Left ventricle myocardium inferior (tissue), 1 donor: ENCODE measurements around the gene ZNF804A. TPM values are rescaled to one million over a fixed set of nuclear protein-coding genes. Genes with fewer than 3 reads are reported as not detected.

Experiments used
- DNase-seq: peaks from one replicate; pipeline ENCODE4 v3.0.0-alpha.2; 2020
- H3K27ac ChIP-seq: fragments of 200-600 bp; replicated peaks from 2 replicates; pipeline ENCODE4 v1.8.0; 2021
- H3K27me3 ChIP-seq: fragments of 200-600 bp; 2 replicates; pipeline ENCODE4 v1.8.0; 2021; ENCODE audit warnings: low read depth
- H3K36me3 ChIP-seq: fragments of 200-600 bp; 2 replicates; pipeline ENCODE4 v1.8.0; 2021
- H3K4me1 ChIP-seq: fragments of 200-600 bp; 2 replicates; pipeline ENCODE4 v1.8.0; 2021
- H3K4me3 ChIP-seq: fragments of 200-600 bp; 2 replicates; pipeline ENCODE4 v1.8.0; 2021; ENCODE audit warnings: mild to moderate bottlenecking, moderate library complexity
- H3K9me3 ChIP-seq: fragments of 200-600 bp; replicated peaks from 2 replicates; pipeline ENCODE4 v1.8.0; 2021
- CTCF ChIP-seq: fragments of 200-600 bp; IDR thresholded peaks from 2 replicates; pipeline ENCODE4 v1.8.0; 2021; ENCODE audit warnings: antibody characterized with exemption, mild to moderate bottlenecking, borderline replicate concordance
- intact Hi-C: fragments of 100-400 bp; cut with micrococcal nuclease; formaldehyde crosslinking; loops from one replicate; pipeline ENCODE4 v1.11.0; 2022
- total RNA-seq: library from RNA; stranded (reverse); fragmentation: NEBNext Ultra II Directional; extraction: Animal tissue kit (Norgen Biotek cat#: 25700); gene quantifications from one replicate; pipeline ENCODE4 v1.2.1, GENCODE V29; 2021
- donor health status: DM: no; HTN: yes; CAD: no; lungs with severe emphysema.

The ZNF804A gene
- total RNA-seq, 1 donor from 2014 or later, result not detected

- no peaks in the 10 kb centered on the region for H3K27me3 ChIP-seq
- no peak overlapping the region for H3K27ac ChIP-seq
- H3K9me3 ChIP-seq, result no peaks in the 10 kb centered on the region
- TF ChIP-seq CTCF, result no peak
- intact Hi-C loops, result no loop called here
- no peaks in the 10 kb centered on the region for H3K4me1 ChIP-seq
- no peak for DNase-seq
- no peak overlapping the region for H3K4me3 ChIP-seq
- no peaks in the 10 kb centered on the region for H3K36me3 ChIP-seq
Observed at GRCh38 chr2:184835398-184835715, 237.0 kb downstream of the ZNF804A start.

- Histone ChIP-seq H3K27ac (no peak overlapping the region), H3K9me3 (peaks cover 2% of the 10 kb centered on the region), H3K4me1 (no peaks in the 10 kb centered on the region), H3K36me3 (no peaks in the 10 kb centered on the region), H3K27me3 (no peaks in the 10 kb centered on the region), H3K4me3 (no peak overlapping the region)
- intact Hi-C loops, result no loop called here
- no peak for DNase-seq
- TF ChIP-seq CTCF, result no peak
Observed at GRCh38 chr2:184847331-184847730, 249.0 kb downstream of the ZNF804A start.

GRCh38 chr2:184849516-184849915, 251.2 kb downstream of the ZNF804A start:
- Histone ChIP-seq H3K9me3 (peaks cover 9% of the 10 kb centered on the region), H3K4me3 (no peak overlapping the region), H3K27ac (no peak overlapping the region), H3K36me3 (no peaks in the 10 kb centered on the region), H3K27me3 (no peaks in the 10 kb centered on the region), H3K4me1 (no peaks in the 10 kb centered on the region)
- TF ChIP-seq CTCF, result no peak
- intact Hi-C loops, result no loop called here
- no peak for DNase-seq

- intact Hi-C loops, result no loop called here
- no peaks in the 10 kb centered on the region for H3K36me3 ChIP-seq
- no peak for DNase-seq
- H3K9me3 ChIP-seq, result peaks cover 19% of the 10 kb centered on the region
- H3K27me3 ChIP-seq, result no peaks in the 10 kb centered on the region
- H3K27ac ChIP-seq, result no peak overlapping the region
- no peak for TF ChIP-seq CTCF
- no peak overlapping the region for H3K4me3 ChIP-seq
- no peaks in the 10 kb centered on the region for H3K4me1 ChIP-seq
Observed at GRCh38 chr2:184851576-184851975, 253.2 kb downstream of the ZNF804A start.

GRCh38 chr2:184859187-184859586, 260.9 kb downstream of the ZNF804A start:
- no peak for TF ChIP-seq CTCF
- Histone ChIP-seq H3K27ac (no peak overlapping the region), H3K4me3 (no peak overlapping the region), H3K4me1 (no peaks in the 10 kb centered on the region), H3K36me3 (no peaks in the 10 kb centered on the region), H3K9me3 (peaks cover 61% of the 10 kb centered on the region), H3K27me3 (no peaks in the 10 kb centered on the region)
- intact Hi-C loops, result no loop called here
- no peak for DNase-seq

GRCh38 chr2:184860744-184861143, 262.4 kb downstream of the ZNF804A start:
- Histone ChIP-seq H3K9me3 (peaks cover 52% of the 10 kb centered on the region), H3K36me3 (no peaks in the 10 kb centered on the region), H3K27me3 (no peaks in the 10 kb centered on the region), H3K4me1 (no peaks in the 10 kb centered on the region), H3K4me3 (no peak overlapping the region), H3K27ac (no peak overlapping the region)
- intact Hi-C loops, result no loop called here
- no peak for TF ChIP-seq CTCF
- DNase-seq, result no peak
